ENCODE data around the gene TH.

- TF ChIP-seq CTCF (IDR thresholded peaks at IDR 0.05) (no peak), POLR2A (IDR thresholded peaks at IDR 0.05) (no peak)
These were observed 7.5 kb downstream of the TH start for GRCh38 chr11:2164081-2164480.

Measured in ovary (tissue), 3 donors.